DOHH2 (cell line): ENCODE results near the gene ESRRG.

Experiments
- H3F3A ChIP-seq: fragments of 200-600 bp; sonication (generic), shearing (Covaris generic); 2 replicates; pipeline ENCODE4 v1.6.0; 2016; ENCODE audit warnings: antibody characterized with exemption, mild to moderate bottlenecking; ENCODE audit not compliant: control insufficient read depth, insufficient read depth
- H3K27ac ChIP-seq: fragments of 200-600 bp; sonication (generic); 2 replicates; pipeline ENCODE4 v1.5.1; 2014; ENCODE audit warnings: low read depth, mild to moderate bottlenecking, low read length, moderate library complexity
- H3K27me3 ChIP-seq: fragments of 200-600 bp; sonication (generic); 2 replicates; pipeline ENCODE4 v1.6.1; 2014; ENCODE audit warnings: mild to moderate bottlenecking, low read length, mixed read lengths; ENCODE audit not compliant: control insufficient read depth
- H3K36me3 ChIP-seq: fragments of 200-600 bp; sonication (generic); 2 replicates; pipeline ENCODE4 v1.6.1; 2014; ENCODE audit warnings: mild to moderate bottlenecking, low read length, moderate library complexity, mixed read lengths; ENCODE audit not compliant: control insufficient read depth
- H3K4me1 ChIP-seq: fragments of 200-600 bp; sonication (generic); 2 replicates; pipeline ENCODE4 v1.6.1; 2014; ENCODE audit warnings: mild to moderate bottlenecking, low read length, mixed read lengths; ENCODE audit not compliant: control insufficient read depth
- H3K4me2 ChIP-seq: fragments of 200-600 bp; sonication (generic); 2 replicates; pipeline ENCODE4 v1.6.0; 2014; ENCODE audit warnings: mild to moderate bottlenecking, low read length, moderate library complexity
- H3K4me3 ChIP-seq: fragments of 200-600 bp; sonication (generic); 2 replicates; pipeline ENCODE4 v1.5.1; 2014; ENCODE audit warnings: mild to moderate bottlenecking, low read length, mixed read lengths
- H3K79me2 ChIP-seq: fragments of 200-600 bp; sonication (generic); 2 replicates; pipeline ENCODE4 v1.6.1; 2014; ENCODE audit warnings: mild to moderate bottlenecking, low read length, mixed read lengths; ENCODE audit not compliant: control insufficient read depth
- H3K9me2 ChIP-seq: fragments of 200-600 bp; sonication (generic); replicated peaks from 2 replicates; pipeline ENCODE4 v1.6.1; 2014; ENCODE audit warnings: mild to moderate bottlenecking, low read length, mixed read lengths; ENCODE audit not compliant: control insufficient read depth
- H3K9me3 ChIP-seq: fragments of 200-600 bp; sonication (generic); 2 replicates; pipeline ENCODE4 v1.6.1; 2014; ENCODE audit warnings: antibody characterized with exemption, low read length, mixed read lengths; ENCODE audit not compliant: control insufficient read depth, insufficient read depth
- H4K20me1 ChIP-seq: fragments of 200-600 bp; sonication (generic); 2 replicates; pipeline ENCODE4 v1.6.0; 2014; ENCODE audit warnings: low read depth, mild to moderate bottlenecking, antibody characterized with exemption, low read length, moderate library complexity; ENCODE audit not compliant: control insufficient read depth, insufficient read depth
- EZH2phosphoT487 ChIP-seq: fragments of 200-600 bp; sonication (generic); IDR thresholded peaks from 2 replicates; pipeline ENCODE4 v1.6.1; 2017; ENCODE audit warnings: borderline replicate concordance, mild to moderate bottlenecking, antibody characterized with exemption, low read length, moderate library complexity, mixed read lengths
- TF ChIP-seq, protein P1 (sequence below): fragments of 200-600 bp; sonication (generic); IDR thresholded peaks from one replicate; pipeline ENCODE4 v1.5.1; 2014; ENCODE audit warnings: antibody characterized with exemption, mild to moderate bottlenecking, low read depth, low read length; ENCODE audit not compliant: poor library complexity, severe bottlenecking

Gene ESRRG

DNA sequence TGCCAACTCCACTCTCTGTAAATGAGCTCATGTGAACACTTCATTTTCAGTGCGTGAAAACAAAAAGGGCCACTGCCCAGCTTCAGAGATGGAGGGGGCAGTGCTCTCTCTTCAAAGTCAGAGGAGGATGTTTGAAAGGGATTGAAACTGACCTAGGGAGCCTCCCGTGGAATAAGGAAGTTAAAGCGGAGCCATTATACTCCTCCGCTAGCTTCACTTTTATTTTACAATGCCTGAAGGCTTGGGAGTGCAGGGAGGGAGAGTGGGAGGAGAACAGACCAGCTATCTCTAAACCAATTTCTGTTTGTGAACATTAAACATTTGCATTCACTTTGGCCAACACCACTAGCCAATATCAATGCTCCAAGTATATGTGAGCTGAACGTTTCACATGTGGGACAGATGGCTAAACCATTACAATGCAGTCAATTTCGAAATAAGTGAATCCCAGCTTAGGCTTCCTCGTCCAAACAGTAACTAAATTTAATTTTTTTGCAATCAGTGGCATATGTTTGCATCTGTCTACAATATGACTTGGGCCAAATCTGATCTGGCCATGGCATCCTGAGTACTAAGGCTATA lies 126.9 kb downstream of the ESRRG start:
- H3K4me3 ChIP-seq, result no peak overlapping the region
- H3F3A ChIP-seq, result no peaks in the 10 kb centered on the region
- H3K9me2 ChIP-seq, result no peaks in the 10 kb centered on the region
- no peaks in the 10 kb centered on the region for H3K36me3 ChIP-seq
- no peak overlapping the region for H3K4me2 ChIP-seq
- no peaks in the 10 kb centered on the region for H3K9me3 ChIP-seq
- no peaks in the 10 kb centered on the region for H3K79me2 ChIP-seq
- TF ChIP-seq, protein P1, sequence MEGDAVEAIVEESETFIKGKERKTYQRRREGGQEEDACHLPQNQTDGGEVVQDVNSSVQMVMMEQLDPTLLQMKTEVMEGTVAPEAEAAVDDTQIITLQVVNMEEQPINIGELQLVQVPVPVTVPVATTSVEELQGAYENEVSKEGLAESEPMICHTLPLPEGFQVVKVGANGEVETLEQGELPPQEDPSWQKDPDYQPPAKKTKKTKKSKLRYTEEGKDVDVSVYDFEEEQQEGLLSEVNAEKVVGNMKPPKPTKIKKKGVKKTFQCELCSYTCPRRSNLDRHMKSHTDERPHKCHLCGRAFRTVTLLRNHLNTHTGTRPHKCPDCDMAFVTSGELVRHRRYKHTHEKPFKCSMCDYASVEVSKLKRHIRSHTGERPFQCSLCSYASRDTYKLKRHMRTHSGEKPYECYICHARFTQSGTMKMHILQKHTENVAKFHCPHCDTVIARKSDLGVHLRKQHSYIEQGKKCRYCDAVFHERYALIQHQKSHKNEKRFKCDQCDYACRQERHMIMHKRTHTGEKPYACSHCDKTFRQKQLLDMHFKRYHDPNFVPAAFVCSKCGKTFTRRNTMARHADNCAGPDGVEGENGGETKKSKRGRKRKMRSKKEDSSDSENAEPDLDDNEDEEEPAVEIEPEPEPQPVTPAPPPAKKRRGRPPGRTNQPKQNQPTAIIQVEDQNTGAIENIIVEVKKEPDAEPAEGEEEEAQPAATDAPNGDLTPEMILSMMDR, result no peak
- TF ChIP-seq EZH2phosphoT487, result no peak
- H3K27me3 ChIP-seq, result no peaks in the 10 kb centered on the region
- H3K4me1 ChIP-seq, result no peaks in the 10 kb centered on the region
- no peaks in the 10 kb centered on the region for H4K20me1 ChIP-seq
- H3K27ac ChIP-seq, result no peak overlapping the region

DNA sequence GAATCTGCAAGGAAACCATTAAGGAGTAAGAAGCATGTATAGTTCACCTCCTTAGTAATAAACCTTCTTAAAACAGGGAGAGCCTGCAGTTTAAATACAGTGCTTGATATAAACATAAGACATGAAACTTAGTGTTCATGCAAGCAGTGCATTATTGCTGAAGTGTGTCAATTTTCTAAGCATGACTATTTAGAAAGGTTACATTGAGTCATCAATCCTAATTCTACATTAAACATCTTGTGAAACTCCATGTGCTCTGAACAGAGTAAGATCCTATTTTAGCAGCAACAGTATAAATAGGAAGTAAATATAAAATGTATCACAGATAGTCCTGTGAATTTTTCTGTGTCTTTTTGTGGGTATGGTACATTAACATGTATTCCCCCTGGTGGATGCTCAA lies 135.5 kb downstream of the ESRRG start:
- Histone ChIP-seq H3K9me3 (no peaks in the 10 kb centered on the region), H3K4me1 (no peaks in the 10 kb centered on the region), H4K20me1 (no peaks in the 10 kb centered on the region), H3K27ac (no peak overlapping the region), H3K4me3 (no peak overlapping the region), H3F3A (no peaks in the 10 kb centered on the region), H3K27me3 (no peaks in the 10 kb centered on the region), H3K9me2 (no peaks in the 10 kb centered on the region), H3K79me2 (no peaks in the 10 kb centered on the region), H3K36me3 (no peaks in the 10 kb centered on the region), H3K4me2 (no peak overlapping the region)
- TF ChIP-seq, protein P1, result no peak
- TF ChIP-seq EZH2phosphoT487, result no peak

DNA sequence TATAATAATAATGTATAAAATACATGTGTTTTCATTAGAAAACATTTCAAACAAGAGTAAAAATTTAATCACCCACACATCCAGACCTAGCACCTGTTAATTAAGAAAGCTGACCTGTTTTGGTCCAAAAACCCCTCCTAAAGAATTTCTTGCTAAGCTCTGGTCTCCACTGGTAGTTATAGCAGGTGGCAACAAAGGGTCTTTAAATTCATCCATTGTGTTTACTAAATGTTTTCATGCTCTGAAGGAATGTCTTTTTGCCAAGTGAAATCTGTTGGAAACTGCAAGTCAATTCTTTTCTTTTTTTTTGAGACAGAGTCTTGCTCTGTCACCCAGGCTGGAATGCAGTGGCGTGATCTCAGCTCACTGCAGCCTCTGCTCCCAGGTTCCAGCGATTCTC lies 141.1 kb downstream of the ESRRG start:
- Histone ChIP-seq H3K79me2 (no peaks in the 10 kb centered on the region), H3K9me3 (no peaks in the 10 kb centered on the region), H3F3A (no peaks in the 10 kb centered on the region), H3K27ac (no peak overlapping the region), H4K20me1 (no peaks in the 10 kb centered on the region), H3K9me2 (no peaks in the 10 kb centered on the region), H3K4me2 (no peak overlapping the region), H3K4me1 (no peaks in the 10 kb centered on the region), H3K4me3 (no peak overlapping the region), H3K27me3 (no peaks in the 10 kb centered on the region), H3K36me3 (no peaks in the 10 kb centered on the region)
- TF ChIP-seq, protein P1, result no peak
- no peak for TF ChIP-seq EZH2phosphoT487
